ENCODE data around the gene TRPM4.
"Not testable (repeated sequence)": the region's sequence is repeated elsewhere in the genome, so short reads cannot be mapped to it uniquely, and the experiment has no call there.

The TRPM4 gene

DNA sequence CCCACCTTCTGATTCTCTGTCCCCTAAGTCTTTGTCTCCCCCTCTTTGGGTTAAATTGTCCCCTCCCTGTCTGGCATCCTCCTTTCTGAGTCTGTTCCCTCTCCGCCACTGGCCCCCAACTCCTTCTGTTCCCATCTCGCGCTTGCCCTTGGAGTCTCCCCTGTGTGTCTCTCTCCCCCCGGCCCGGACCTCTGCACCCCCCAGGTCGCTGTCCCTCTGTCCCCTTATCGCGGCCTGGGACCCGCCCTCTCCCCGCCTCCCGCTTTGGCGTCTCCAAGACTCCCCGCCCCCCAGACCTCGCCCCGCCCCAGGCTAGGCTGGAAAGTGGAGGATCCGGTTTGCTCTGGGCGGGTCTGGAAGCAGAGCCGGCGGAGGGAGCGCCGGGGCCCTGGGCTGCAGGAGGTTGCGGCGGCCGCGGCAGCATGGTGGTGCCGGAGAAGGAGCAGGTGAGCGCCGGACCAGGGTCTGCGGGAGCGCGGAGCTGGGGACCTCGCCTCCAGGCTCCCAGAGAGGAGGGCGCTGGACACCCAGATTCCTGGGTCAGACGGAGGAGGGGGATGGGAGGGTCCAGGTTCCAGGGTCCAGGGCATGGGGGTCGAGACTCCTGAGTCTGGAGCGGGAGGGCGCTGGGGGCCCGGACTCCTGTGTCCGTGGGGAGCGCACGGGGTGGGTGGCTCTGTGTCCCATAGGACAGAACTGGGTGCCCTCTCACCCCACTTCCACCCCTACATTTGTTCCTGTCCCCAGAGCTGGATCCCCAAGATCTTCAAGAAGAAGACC lies at the start of gene TRPM4:
Gene TRPM4 (plus strand): TSS at position 348 of the 780 bp plus-strand sequence. CDS start 75 bp downstream, at position 423.
- peak; percentile 67 for DNase-seq (ENCODE audit: low spot score)

DNA sequence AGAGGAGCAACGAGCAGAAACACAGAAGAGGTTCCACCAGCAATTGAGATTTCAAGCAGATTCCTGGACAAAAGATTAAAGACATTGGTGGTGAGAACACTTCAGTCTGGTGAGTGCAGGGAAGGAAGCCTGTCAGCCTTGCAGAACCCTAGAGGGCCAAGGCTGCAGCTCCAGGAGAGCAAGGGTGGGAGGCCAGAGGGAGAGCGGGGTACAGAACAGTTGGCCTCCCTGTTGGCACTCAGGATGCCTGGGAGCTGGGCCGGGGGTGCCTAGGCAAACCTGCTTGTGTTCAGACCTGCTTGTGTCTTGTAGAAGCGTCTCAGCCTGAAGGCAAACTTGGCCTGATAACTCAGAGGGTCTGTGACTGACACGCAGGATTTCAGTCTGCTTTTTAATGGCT lies 48.5 kb upstream of the TRPM4 start:
- no peak for DNase-seq (ENCODE audit: low spot score)

DNA sequence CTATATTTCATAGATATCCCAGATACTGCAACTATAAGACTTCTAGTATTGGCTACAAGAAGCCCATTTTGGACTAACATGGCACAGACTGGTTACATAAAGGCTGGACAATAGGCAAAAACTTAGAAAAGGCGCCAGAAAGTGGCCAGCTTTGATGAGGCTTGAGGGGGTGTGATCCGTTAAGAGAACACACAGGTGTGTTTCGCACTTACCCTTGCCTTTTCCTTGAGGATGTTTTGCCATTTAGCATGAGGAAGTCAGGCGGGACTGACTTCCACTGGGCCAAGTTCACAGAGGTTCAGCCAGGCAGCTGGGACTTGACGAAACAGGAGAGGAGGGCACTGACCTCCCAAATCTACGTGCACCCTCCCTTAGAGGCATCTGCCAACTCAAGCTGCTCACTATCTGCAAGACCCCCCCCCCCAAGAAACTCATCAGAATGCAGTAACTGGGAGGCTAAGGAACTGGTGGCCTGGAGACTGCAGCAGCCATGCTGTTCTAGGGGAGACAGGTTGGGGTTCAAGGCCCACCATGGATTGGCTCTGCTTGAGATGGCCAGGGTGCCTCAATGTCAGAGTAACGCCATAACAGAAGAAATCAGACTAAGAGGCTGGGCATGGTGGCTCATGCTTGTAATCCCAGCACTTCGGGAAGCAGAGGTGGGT lies 47.9 kb upstream of the TRPM4 start:
- DNase-seq (ENCODE audit: low spot score), result no peak

GRCh38 chr19:49110567-49110966 lies 47.0 kb upstream of the TRPM4 start:
- DNase-seq (ENCODE audit: low spot score), result no peak

GRCh38 chr19:49111218-49111998 lies 46.2 kb upstream of the TRPM4 start:
- no peak for DNase-seq (ENCODE audit: low spot score)

- DNase-seq (ENCODE audit: low spot score), result peak; percentile 64
Observed at GRCh38 chr19:49113762-49114629, 43.6 kb upstream of the TRPM4 start, which contains the start of gene LIN7B. TSS of gene LIN7B (plus strand) at chr19:49114370. CDS start at chr19:49114405, 35 bp downstream.

- DNase-seq (ENCODE audit: low spot score), result no peak
Observed at GRCh38 chr19:49114630-49115363, 42.8 kb upstream of the TRPM4 start.

DNA sequence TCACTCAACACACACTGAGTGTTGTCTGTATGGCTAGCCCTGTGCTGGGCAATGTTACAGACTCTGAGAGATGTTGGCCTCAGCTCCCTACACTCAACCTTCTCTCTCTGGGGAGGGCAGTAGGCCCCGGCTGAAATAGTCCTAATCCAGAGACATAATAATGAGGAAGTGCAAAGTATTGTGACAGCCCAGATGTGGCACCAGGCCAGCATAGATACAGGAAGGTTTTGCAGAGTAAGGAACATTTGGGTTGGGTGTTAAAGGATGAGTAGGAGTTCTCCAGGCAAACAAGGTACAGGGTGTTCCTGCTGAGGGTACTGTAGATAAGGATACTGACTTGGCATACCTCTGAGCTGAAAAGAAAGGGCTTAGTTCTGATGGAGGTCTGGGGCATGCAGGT lies 41.0 kb upstream of the TRPM4 start:
- DNase-seq (ENCODE audit: low spot score), result no peak

GRCh38 chr19:49117677-49118564 lies 39.7 kb upstream of the TRPM4 start:
- no peak for DNase-seq (ENCODE audit: low spot score)

- DNase-seq (ENCODE audit: low spot score), result peak; percentile 95
Observed at GRCh38 chr19:49118565-49119410, 38.8 kb upstream of the TRPM4 start, which contains the start of gene C19orf73. TSS of gene C19orf73 (minus strand) at chr19:49119143. CDS start at chr19:49119022, 121 bp downstream.

DNA sequence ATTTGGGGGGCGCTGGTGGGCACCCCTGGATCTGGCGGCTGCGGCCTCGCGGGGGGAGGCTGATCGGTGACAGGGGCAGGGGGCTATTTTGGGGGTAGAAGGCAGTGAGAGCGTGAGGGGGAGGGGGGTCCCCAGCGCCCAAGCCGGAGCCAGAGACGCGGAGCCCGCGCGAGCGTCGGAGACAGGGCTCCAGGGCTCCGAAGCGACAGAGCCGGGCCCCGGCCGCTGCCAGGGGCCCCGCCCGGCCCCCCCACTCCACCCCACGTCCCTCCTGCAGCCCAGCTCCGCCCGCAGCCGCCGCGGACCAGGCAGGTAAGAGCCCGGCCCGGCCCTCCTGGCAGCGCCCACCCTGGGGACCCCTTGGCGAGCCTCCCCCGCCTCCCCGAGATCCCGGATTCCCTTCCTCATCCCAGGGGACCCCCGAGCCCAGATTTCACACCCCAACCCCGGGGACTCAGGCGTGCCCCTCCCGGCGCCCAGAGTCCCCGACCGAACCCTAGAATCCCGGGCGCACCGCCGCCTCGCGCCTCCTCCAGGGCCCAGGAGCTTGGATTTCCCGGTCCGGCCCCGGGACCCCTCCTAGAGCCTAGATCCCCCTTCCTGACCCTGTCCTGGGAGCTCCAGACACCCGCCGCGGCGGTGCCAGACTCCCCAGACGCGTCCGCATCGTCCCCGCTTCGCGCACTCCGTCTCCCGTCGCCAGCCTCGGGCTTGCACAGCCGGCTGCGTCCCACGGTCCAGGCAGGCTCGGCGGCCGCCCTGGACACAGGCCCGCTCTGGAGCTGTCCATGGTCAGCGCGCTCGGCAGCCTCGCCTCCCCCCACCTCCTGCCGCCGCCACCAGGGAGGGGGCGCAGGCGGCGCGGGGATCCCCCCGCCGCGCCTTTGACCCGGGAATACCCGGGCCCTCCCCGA lies 37.9 kb upstream of the TRPM4 start, which contains the start of gene PPFIA3:
Gene PPFIA3 (plus strand): TSS at position 134 of the 914 bp plus-strand sequence. CDS start 8,330 bp downstream, outside the sequence.
- DNase-seq (ENCODE audit: low spot score), result no peak

- no peak for DNase-seq (ENCODE audit: low spot score)
Observed at GRCh38 chr19:49120325-49120683, 37.3 kb upstream of the TRPM4 start.

DNA sequence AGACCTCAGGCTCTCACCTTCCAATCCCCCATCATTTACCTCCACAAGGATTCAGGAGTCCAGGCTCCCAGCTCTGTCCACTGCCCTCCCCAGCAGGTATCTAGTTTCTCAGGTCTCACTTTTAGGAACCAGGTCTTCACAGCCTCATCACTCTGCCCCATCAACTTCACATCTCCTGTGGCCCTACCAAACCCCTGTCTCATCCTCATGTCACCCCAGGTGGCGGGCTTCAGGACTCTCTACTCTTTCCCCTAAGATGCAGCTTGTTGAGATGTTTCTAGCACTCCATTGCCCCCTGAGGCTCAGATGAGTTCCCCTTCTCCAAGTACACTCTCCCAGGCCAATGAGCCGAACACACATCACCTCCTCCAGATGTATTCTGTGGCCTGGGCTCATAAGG lies 36.7 kb upstream of the TRPM4 start:
- no peak for DNase-seq (ENCODE audit: low spot score)

DNA sequence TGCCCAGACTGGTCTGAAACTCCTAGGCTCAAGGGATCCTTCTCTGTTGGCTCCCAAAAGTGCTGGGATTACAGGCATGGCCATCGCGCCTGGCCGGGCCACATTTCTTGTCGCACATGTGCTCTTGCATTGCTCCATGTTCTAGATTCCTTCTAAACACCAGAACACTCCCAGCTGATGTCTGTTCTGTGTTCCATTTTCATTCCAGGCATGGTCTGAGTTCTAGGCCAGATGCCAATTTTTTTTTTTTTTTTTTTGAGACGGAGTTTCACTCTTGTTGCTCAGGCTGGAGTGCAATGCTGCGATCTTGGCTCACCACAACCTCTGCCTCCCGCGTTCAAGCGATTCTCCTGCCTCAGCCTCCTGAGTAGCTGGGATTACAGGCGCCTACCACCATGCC lies 35.8 kb upstream of the TRPM4 start:
- DNase-seq (ENCODE audit: low spot score), result not testable (repeated sequence)

DNA sequence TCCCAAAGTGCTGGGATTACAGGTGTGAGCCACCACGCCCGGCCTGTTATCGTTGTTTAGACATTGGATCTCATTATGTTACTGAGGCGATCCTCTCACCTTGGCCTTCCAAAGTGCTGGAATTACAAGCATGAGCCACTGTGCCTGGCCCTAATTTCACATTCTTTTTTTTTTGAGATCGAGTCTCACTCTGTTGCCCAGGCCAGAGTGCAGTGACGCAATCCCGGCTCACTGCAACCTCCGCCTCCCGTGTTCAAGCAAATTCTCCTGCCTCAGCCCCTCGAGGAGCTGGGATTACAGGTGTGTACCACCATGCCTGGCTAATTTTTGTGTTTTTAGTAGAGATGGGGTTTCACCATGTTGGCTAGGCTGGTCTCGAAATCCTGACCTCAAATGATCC lies 34.3 kb upstream of the TRPM4 start:
- not testable (repeated sequence) for DNase-seq (ENCODE audit: low spot score)

- no peak for DNase-seq (ENCODE audit: low spot score)
Observed at GRCh38 chr19:49125025-49125731, 32.4 kb upstream of the TRPM4 start.

GRCh38 chr19:49126575-49126974 lies 31.0 kb upstream of the TRPM4 start:
- DNase-seq (ENCODE audit: low spot score), result no peak

All from COLO829 (cell line).